Activated naive CD4-positive, alpha-beta T cell treated with anti-CD3 and anti-CD28 coated beads, Interleukin-2, amount 50 U/mL, for 72 hours (primary cell): ENCODE data around the gene GPRIN3. TPM values are rescaled to one million over a fixed set of nuclear protein-coding genes. Genes with fewer than 3 reads are reported as not detected.
"Not testable (repeated sequence)": the region's sequence is repeated elsewhere in the genome, so short reads cannot be mapped to it uniquely, and the experiment has no call there.

Source experiments
- ATAC-seq, 2 donors: fragments of 150-1000 bp; cut with Tn5 transposase; 2 replicates each; pipeline ENCODE4 v1.10.0; 2021; ENCODE audit warnings: mild to moderate bottlenecking in 2 of 2, moderate library complexity in 2 of 2
- DNase-seq, 2 donors: peaks; one replicate each; pipeline ENCODE4 v3.0.0; 2021 to 2022; ENCODE audit warnings: low spot score in 2 of 2
- H3K27ac Mint-ChIP-seq, 2 donors: one replicate each; pipeline ENCODE4 v1.8.0; 2022; ENCODE audit warnings: mild to moderate bottlenecking in 2 of 2, mixed read lengths in 2 of 2
- H3K36me3 Mint-ChIP-seq, 2 donors: one replicate each; pipeline ENCODE4 v1.8.0; 2022; ENCODE audit warnings: mixed read lengths in 2 of 2
- H3K9me3 Mint-ChIP-seq, 2 donors: one replicate each; pipeline ENCODE4 v1.8.0; 2022; ENCODE audit warnings: mixed read lengths in 2 of 2
- total RNA-seq, 2 donors: library from RNA; stranded (reverse); gene quantifications; one replicate each; pipeline ENCODE4 v1.2.3, GENCODE V29; 2022

GPRIN3 gene
- total RNA-seq, 2 donors from 2014 or later = 12.4 to 26.1 TPM

DNA sequence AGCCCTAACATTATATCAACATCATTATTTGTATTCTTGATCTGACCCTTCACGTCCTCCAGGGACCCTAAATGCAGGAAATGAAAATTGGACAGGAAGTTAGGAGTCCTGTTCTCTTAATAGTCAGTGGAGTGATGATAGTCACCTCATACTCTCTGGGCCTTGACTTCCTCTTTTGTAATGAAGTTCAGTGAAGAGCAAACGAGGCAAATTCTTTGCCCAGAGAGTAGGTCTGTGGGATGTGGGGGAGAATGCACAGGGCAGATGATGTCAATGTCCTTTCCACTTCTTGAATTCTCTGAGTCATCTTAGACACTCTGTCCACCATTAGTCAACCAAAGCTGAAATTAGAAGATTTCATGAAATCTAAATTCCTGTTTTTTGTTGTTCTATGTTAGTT, 17.1 kb upstream of the GPRIN3 start:
- Mint-ChIP-seq H3K9me3 (peaks cover 3% of the 10 kb centered on the region in 2 donors), H3K27ac (no peak overlapping the region), H3K36me3 (no peaks in the 10 kb centered on the region)
- DNase-seq (no peak), ATAC-seq (peak; percentile 60 to 90)

DNA sequence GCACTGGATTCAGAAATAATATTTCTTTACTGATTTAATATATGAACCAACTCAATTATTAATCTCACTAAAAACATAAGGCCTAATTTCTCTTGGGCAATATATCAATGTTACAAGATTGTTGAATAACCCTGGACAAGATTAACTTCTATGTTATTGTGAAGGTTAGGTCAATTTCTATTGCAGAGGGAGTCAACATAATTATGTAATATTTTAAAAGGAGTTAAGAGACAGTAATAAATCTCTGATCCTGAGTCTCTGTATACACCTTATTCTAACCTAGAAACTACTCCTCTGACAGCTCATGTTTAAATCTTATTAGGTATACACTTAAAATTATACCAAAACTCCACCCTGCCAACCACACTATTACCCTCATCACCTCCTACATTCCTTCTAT, 15.1 kb upstream of the GPRIN3 start:
- Mint-ChIP-seq H3K27ac (no peak overlapping the region), H3K9me3 (peaks cover 3 to 6% of the 10 kb centered on the region in 2 donors), H3K36me3 (no peaks in the 10 kb centered on the region)
- no peak for ATAC-seq
- DNase-seq = no peak

- no peak overlapping the region for H3K27ac Mint-ChIP-seq
These were observed 12.2 kb upstream of the GPRIN3 start for GRCh38 chr4:89319756-89320155.

DNA sequence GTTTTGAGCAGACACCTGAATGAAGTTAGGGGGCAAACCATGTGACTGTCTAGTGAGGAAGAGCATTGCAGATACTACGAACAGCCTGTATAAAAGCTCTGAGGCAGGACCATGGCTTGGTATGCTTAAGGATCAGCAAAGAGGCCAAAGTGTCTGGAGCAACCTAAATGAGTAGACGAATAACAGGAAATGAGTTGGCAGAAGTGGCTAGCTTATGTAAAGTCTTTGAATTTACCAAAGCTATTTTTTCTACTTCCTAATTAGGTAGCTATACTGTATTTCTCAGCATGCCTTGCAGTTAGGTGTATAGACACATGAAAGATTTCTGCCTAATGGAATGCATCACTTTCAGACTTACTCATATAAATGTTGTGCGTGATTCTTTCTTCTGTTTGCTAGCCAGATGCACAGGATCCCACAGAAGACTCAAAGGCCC, 9.3 kb upstream of the GPRIN3 start:
- Mint-ChIP-seq H3K27ac (peak overlapping the region; percentile 77 to 87), H3K9me3 (peaks cover 3 to 11% of the 10 kb centered on the region in 2 donors), H3K36me3 (no peaks in the 10 kb centered on the region)
- peak; percentile 94 to 96 for ATAC-seq
- no peak for DNase-seq

More at GRCh38 chr4:89319756-89320155, 12.2 kb upstream of the GPRIN3 start:
- peaks cover 3 to 6% of the 10 kb centered on the region in 2 donors for H3K9me3 Mint-ChIP-seq
- no peak for DNase-seq
- ATAC-seq = no peak
- H3K36me3 Mint-ChIP-seq = no peaks in the 10 kb centered on the region

GRCh38 chr4:89316211-89316610, 8.6 kb upstream of the GPRIN3 start:
- H3K9me3 Mint-ChIP-seq = peaks cover 3 to 11% of the 10 kb centered on the region in 2 donors
- no peaks in the 10 kb centered on the region for H3K36me3 Mint-ChIP-seq
- no peak for ATAC-seq
- H3K27ac Mint-ChIP-seq = peak overlapping the region; percentile 77 to 83
- no peak for DNase-seq

DNA sequence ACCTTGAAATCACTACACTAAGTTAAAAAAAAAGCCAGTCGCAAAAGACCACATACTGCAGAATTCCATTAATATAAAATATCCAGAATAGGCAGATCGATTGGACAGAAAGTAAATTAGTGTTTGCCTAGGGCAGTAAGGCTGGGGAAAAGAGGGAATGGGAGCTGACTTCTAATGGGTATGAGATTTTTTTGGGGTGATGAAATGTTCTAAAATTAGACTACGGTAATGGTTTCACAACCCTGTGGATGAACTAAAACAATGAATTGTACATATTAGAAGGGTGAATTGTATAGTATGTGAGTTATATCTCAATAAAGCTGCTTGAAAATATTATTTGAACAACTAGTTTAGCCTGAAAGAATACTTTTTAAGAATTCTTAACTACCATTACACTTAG, 6.7 kb upstream of the GPRIN3 start:
- no peak for DNase-seq
- no peak for ATAC-seq
- H3K9me3 Mint-ChIP-seq = peaks cover 0 to 5% of the 10 kb centered on the region in 2 donors
- no peaks in the 10 kb centered on the region for H3K36me3 Mint-ChIP-seq
- H3K27ac Mint-ChIP-seq = no peak overlapping the region

GRCh38 chr4:89312066-89312465, 4.5 kb upstream of the GPRIN3 start:
- Mint-ChIP-seq H3K9me3 (peaks cover 0 to 5% of the 10 kb centered on the region in 2 donors), H3K36me3 (peaks cover 3 to 4% of the 10 kb centered on the region in 2 donors), H3K27ac (no peak overlapping the region)
- ATAC-seq (no peak), DNase-seq (no peak)

DNA sequence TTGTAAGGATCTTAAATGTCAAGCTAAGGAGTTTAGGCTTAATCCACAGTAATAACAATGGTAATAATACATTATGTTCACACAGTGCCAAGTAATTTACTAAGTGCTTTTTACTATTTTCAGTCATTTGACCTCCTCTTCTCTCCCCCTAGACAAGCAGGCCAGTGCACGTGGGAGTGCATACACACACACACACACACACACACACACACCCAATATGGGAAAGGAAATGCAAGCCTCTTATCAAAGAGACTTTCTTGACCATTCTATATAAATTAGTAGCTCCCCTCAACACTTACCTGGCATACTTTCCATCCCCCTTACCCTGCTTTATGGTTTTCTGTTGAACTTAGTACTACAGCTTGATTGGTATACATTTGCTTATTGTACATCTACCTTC, 3.8 kb upstream of the GPRIN3 start:
- DNase-seq (no peak), ATAC-seq (no peak)
- Mint-ChIP-seq H3K27ac (no peak overlapping the region), H3K36me3 (peaks cover 10% of the 10 kb centered on the region in 2 donors), H3K9me3 (peaks cover 0 to 5% of the 10 kb centered on the region in 2 donors)

DNA sequence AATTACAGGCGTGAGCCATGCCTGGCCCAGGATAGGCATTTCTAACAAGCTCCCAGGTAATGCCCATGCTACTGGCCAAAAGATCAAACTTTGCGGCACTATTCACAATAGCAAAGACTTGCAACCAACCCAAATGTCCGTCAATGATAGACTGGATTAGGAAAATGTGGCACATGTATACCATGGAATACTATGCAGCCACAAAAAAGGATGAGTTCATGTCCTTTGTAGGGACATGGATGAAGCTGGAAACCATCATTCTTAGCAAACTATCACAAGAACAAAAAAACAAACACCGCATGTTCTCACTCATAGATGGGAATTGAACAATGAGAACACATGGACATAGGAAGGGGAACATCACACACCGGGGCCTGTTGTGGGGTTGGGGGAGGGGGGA, 1.6 kb upstream of the GPRIN3 start:
- not testable (repeated sequence) for H3K9me3 Mint-ChIP-seq, H3K27ac Mint-ChIP-seq, DNase-seq, ATAC-seq
- H3K36me3 Mint-ChIP-seq = peaks cover 10 to 24% of the 10 kb centered on the region in 2 donors

GRCh38 chr4:89308161-89308500, 531 bp upstream of the GPRIN3 start:
- no peak for DNase-seq
- H3K36me3 Mint-ChIP-seq = peaks cover 10 to 28% of the 10 kb centered on the region in 2 donors
- peak overlapping the region in 1 of 2 donors; percentile 76 for H3K27ac Mint-ChIP-seq
- peaks cover 0 to 3% of the 10 kb centered on the region in 2 donors for H3K9me3 Mint-ChIP-seq
- ATAC-seq = peak; percentile 2 to 16

DNA sequence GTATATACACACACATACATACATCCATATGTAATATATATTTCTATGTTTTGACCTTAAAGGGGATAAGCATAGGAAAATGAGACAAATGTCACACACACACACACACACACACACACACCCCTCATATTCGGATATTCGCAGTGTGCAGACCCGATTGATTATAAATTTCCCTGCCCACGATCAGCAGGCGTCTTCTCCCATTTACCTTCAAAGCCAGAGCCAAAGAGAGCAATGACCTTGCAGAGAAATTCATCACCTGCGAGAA, 488 bp downstream of the GPRIN3 start:
- H3K36me3 Mint-ChIP-seq = peaks cover 10 to 28% of the 10 kb centered on the region in 2 donors
- H3K27ac Mint-ChIP-seq = peak overlapping the region; percentile 76 to 95
- ATAC-seq (no peak), DNase-seq (no peak)
- H3K9me3 Mint-ChIP-seq = no peaks in the 10 kb centered on the region

GRCh38 chr4:89306486-89307177, 968 bp downstream of the GPRIN3 start:
- H3K9me3 Mint-ChIP-seq = no peaks in the 10 kb centered on the region
- ATAC-seq (no peak), DNase-seq (no peak)
- peaks cover 10 to 28% of the 10 kb centered on the region in 2 donors for H3K36me3 Mint-ChIP-seq
- peak overlapping the region; percentile 76 to 95 for H3K27ac Mint-ChIP-seq

- H3K27ac Mint-ChIP-seq = peak overlapping the region; percentile 76 to 95
- H3K36me3 Mint-ChIP-seq = peaks cover 10 to 28% of the 10 kb centered on the region in 2 donors
- DNase-seq = no peak
- H3K9me3 Mint-ChIP-seq = no peaks in the 10 kb centered on the region
- ATAC-seq = peak; percentile 59 to 66
These were observed 1.7 kb downstream of the GPRIN3 start for GRCh38 chr4:89305712-89306437.

DNA sequence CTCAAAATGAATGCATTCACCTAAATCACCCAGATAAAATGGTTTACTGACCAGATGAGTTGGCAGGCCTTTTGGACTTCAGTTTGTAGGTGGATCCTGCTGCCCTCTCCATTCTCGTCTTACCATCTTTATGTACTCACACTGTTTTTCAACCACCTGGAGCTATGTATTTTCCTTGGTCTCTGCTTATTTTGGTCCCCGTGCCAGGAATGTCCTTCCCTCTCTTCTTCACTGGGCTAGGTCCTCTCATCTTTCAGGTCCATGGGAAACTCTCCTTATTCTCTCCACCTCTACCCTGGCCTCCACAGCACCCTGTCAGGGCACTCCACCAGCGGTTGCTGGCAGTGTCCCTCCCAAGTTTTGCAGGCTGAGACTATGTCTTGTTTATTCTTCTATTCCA, 2.6 kb downstream of the GPRIN3 start:
- no peak for ATAC-seq
- DNase-seq = no peak
- H3K9me3 Mint-ChIP-seq = no peaks in the 10 kb centered on the region
- peak overlapping the region; percentile 60 to 76 for H3K27ac Mint-ChIP-seq
- peaks cover 10 to 28% of the 10 kb centered on the region in 2 donors for H3K36me3 Mint-ChIP-seq

DNA sequence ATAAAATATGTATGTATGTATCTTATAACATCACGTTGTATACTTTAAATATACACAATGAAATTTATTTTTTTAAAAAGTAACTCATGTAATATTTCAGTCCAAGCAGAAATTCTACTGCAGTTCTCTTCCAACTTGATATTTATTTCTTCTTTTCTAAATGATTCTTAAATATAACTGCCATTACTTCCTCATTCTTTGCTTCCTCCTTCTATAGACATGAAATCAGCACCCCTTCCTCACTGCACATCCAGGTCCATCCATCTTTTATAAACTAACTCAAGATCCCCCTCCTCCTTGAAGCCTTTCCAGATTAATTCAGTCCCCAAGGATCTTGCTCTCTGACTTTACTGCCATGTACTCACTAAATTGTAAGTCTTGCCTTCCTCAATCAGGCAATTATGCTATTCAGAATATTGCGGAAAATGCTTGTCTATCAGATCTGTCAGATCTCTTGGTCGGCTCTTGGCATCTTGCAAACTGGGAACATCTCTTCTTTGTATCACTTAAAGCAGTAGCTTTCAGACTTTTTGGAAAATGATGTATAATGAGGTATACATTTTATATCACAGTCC, 3.7 kb downstream of the GPRIN3 start:
- Mint-ChIP-seq H3K27ac (peak overlapping the region; percentile 69 to 88), H3K9me3 (no peaks in the 10 kb centered on the region), H3K36me3 (peaks cover 10 to 28% of the 10 kb centered on the region in 2 donors)
- DNase-seq = no peak
- ATAC-seq = no peak

- ATAC-seq = peak; percentile 9 to 15
- no peak for DNase-seq
- H3K9me3 Mint-ChIP-seq = no peaks in the 10 kb centered on the region
- H3K36me3 Mint-ChIP-seq = peaks cover 10 to 28% of the 10 kb centered on the region in 2 donors
- peak overlapping the region; percentile 63 to 88 for H3K27ac Mint-ChIP-seq
These were observed 4.4 kb downstream of the GPRIN3 start for GRCh38 chr4:89303177-89303576.

- DNase-seq = no peak
- Mint-ChIP-seq H3K36me3 (peaks cover 4 to 28% of the 10 kb centered on the region in 2 donors), H3K27ac (peak overlapping the region; percentile 56 to 88), H3K9me3 (no peaks in the 10 kb centered on the region)
- no peak for ATAC-seq
These were observed 5.7 kb downstream of the GPRIN3 start for GRCh38 chr4:89301902-89302301.
